Fibroblast of skin of scalp (primary cell): ENCODE results near the gene PTH2.
"Not testable (repeated sequence)": the region's sequence is repeated elsewhere in the genome, so short reads cannot be mapped to it uniquely, and the experiment has no call there.

Experiments
- DNase-seq: peaks from one replicate; pipeline ENCODE4 v3.0.0-alpha.2; 2013

PTH2 gene

DNA sequence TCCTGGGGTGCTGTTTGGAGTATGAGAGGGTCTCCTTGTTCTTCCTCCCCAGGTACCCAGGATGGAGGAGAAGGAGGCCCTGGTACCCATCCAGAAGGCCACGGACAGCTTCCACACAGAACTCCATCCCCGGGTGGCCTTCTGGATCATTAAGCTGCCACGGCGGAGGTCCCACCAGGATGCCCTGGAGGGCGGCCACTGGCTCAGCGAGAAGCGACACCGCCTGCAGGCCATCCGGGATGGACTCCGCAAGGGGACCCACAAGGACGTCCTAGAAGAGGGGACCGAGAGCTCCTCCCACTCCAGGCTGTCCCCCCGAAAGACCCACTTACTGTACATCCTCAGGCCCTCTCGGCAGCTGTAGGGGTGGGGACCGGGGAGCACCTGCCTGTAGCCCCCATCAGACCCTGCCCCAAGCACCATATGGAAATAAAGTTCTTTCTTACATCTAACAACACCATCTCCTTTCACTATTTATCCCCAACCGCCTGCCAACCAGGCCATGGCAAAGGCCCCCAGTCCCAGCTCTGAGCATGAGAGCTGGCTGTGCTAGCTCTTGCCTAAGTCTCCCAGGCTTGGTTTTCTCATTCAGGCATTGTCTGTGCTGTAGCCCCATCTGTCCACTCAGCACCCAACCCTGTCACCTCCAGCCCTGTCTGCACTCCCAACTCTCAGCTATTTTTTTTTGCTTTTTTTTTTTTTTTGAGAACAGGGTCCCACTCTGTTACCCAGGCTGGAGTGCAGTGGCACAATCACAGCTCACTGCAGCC is 48.4 kb downstream of the PTH2 start:
- DNase-seq = no peak

- DNase-seq = not testable (repeated sequence)
These were observed 50.1 kb downstream of the PTH2 start for GRCh38 chr19:49373174-49373573.
